GM18507 (cell line): ENCODE results near the gene CHN1.

Experiments
- DNase-seq: peaks from one replicate; pipeline ENCODE4 v3.0.0; 2011; ENCODE audit warnings: low read depth; ENCODE audit not compliant: insufficient read length; ENCODE audit errors: extremely low spot score
- FAIRE-seq: peaks from 2 replicates; lab custom pipeline; 2011; peaks lifted over from hg19 to GRCh38; lab: Jason Lieb, UNC

Gene CHN1

GRCh38 chr2:175004980-175005732 is at the start of gene CHN1:
Gene CHN1 (minus strand): TSS chr2:175005381. CDS start chr2:175004912, 469 bp downstream.
- FAIRE-seq (no peak), DNase-seq (peak; percentile 20)

GRCh38 chr2:175054340-175054739 is 49.2 kb upstream of the CHN1 start:
- DNase-seq = no peak
- FAIRE-seq = no peak

GRCh38 chr2:175049661-175050060 is 44.5 kb upstream of the CHN1 start:
- DNase-seq = no peak
- FAIRE-seq = no peak

- DNase-seq = no peak
- FAIRE-seq = no peak
Measured at GRCh38 chr2:175048275-175048674, 43.1 kb upstream of the CHN1 start.

- DNase-seq (no peak), FAIRE-seq (no peak)
Measured at GRCh38 chr2:175039490-175039889, 34.3 kb upstream of the CHN1 start.

GRCh38 chr2:175039031-175039430 is 33.9 kb upstream of the CHN1 start:
- DNase-seq (no peak), FAIRE-seq (no peak)

- no peak for FAIRE-seq
- DNase-seq = no peak
Measured at GRCh38 chr2:175037941-175038340, 32.8 kb upstream of the CHN1 start.

GRCh38 chr2:175036582-175037018 is 31.4 kb upstream of the CHN1 start:
- FAIRE-seq = peak; percentile 69

GRCh38 chr2:175035806-175036205 is 30.6 kb upstream of the CHN1 start:
- no peak for FAIRE-seq
- DNase-seq = no peak

More at GRCh38 chr2:175036582-175037018, 31.4 kb upstream of the CHN1 start:
- no peak for DNase-seq

- FAIRE-seq (no peak), DNase-seq (no peak)
Measured at GRCh38 chr2:175034716-175035115, 29.5 kb upstream of the CHN1 start.

GRCh38 chr2:175030380-175031271 is 25.4 kb upstream of the CHN1 start:
- FAIRE-seq (no peak), DNase-seq (no peak)

GRCh38 chr2:175027755-175028154 is 22.6 kb upstream of the CHN1 start:
- no peak for FAIRE-seq
- no peak for DNase-seq

GRCh38 chr2:175026385-175026784 is 21.2 kb upstream of the CHN1 start:
- FAIRE-seq (no peak), DNase-seq (no peak)

GRCh38 chr2:175025946-175026345 is 20.8 kb upstream of the CHN1 start:
- FAIRE-seq = no peak
- DNase-seq = no peak

- DNase-seq (no peak), FAIRE-seq (no peak)
Measured at GRCh38 chr2:175025233-175025632, 20.1 kb upstream of the CHN1 start.

GRCh38 chr2:175022923-175023322 is 17.7 kb upstream of the CHN1 start:
- no peak for FAIRE-seq
- DNase-seq = no peak

GRCh38 chr2:175019566-175020327 is 14.6 kb upstream of the CHN1 start:
- FAIRE-seq (no peak), DNase-seq (no peak)

- no peak for FAIRE-seq
Measured at GRCh38 chr2:175017618-175018414, 12.6 kb upstream of the CHN1 start.

GRCh38 chr2:175015340-175015739 is 10.2 kb upstream of the CHN1 start:
- DNase-seq (no peak), FAIRE-seq (no peak)

More at GRCh38 chr2:175017618-175018414, 12.6 kb upstream of the CHN1 start:
- no peak for DNase-seq
